Esophagus mucosa (tissue), 1 donor: Measurements from ENCODE around the gene P2RY2. TPM values are rescaled to one million over a fixed set of nuclear protein-coding genes. Genes with fewer than 3 reads are reported as not detected.
"Not testable (repeated sequence)": the region's sequence is repeated elsewhere in the genome, so short reads cannot be mapped to it uniquely, and the experiment has no call there.

Source experiments
- ATAC-seq: fragments of 200-7000 bp; cut with Tn5 transposase; one replicate; pipeline ENCODE4 v1.9.1; 2020
- total RNA-seq: library from RNA; stranded (reverse); gene quantifications from one replicate; pipeline ENCODE4 v1.2.4, GENCODE V29; 2023
- donor health status: DM: yes; HTN: yes; CAD: no.

The P2RY2 gene
- total RNA-seq, 1 donor from 2014 or later, result 44.3 TPM

DNA sequence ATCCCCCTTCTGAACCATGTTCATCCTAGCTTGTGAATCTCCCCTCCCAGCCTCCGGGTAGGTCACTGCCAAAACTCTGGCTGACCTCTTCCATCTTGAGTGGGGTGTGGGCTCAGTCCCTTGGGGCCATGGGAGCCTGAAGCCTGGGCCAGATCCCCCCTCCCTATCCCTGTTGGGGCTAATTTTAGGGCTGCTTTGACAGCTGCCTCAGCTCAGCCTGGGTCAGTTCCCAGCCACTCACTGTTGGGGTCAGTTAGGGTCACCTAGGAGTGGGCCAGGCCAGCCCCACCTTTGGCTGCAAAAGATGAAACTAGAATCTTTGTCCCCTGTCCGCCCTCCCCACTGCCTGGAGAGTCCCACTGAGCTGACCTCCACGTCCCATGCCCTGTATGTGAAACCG is 29.8 kb upstream of the P2RY2 start:
- ATAC-seq, result no peak

DNA sequence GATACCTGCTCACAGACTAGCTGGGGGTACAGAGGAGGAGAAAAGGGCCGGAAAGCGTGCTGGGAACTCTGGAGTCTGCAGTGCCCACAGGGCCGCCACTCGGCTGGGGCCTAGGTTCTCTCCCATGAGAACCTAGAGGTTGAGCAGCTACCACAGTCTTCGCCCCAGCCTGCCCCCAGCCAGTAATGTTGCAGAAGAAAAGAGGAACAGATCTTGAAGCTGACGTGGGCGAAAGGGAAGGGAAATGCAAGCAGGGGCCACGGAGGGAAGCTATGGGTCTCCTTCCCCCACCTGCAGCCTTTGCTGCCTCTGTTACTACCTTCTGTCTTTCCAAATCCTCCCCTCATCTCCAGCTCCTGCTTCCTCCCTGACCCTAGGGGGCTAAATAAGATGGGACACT is 28.8 kb upstream of the P2RY2 start:
- no peak for ATAC-seq

DNA sequence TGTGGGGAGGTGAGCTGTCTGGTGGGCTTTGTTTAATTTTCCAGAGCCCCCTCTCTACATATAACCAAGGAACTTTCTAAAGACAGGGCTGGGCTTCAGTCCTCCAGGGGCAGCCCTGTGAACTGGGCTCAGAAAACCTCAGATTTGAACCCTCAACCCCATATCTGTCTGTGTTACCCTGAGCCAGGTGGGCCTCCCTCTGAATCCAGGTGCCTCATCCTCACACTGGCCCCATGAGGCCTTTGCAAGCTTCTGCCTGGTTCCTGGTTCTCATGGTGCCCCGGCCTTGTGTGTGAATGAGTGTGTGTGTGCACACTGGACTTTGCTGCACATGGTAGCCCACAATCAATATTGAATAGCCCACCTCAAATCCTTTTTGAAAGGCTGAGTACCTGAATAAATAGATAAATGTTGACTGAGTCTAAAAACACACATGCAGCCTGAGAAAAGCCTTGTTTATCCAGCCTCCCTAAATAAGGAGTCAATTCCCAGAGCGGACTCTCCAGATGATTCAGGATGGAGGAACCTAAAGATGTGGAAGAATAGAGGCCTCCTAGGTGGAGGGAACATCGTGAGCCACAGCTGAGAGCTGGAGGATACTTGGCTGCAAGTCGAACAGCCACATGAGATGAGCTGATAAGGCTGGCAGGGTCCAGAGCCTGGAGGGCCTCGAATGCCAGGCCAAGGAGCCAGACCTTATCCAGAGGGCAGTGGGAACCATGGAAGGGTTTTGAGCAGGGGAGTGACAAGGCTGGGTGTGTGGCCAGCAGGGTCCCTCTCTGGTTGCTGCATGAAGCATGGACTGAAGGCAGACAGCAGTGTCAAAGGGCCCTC is 28.1 kb upstream of the P2RY2 start:
- no peak for ATAC-seq

DNA sequence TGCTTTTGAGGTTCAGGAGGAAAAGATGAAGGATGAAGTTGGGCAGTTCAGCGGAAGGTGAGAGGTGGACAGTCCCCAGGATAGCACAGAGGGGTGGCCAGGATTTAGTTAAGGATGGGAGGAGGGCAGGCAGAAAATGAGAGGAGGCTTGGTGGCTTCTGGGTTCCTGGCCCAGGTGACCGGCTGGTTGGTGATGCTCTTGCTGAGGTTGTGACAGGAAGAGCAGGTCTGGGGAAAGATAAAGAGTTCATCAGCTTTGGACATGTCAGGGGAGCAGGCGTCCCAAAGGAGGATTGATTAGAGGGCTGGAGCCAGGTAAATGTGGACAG is 27.6 kb upstream of the P2RY2 start:
- no peak for ATAC-seq

DNA sequence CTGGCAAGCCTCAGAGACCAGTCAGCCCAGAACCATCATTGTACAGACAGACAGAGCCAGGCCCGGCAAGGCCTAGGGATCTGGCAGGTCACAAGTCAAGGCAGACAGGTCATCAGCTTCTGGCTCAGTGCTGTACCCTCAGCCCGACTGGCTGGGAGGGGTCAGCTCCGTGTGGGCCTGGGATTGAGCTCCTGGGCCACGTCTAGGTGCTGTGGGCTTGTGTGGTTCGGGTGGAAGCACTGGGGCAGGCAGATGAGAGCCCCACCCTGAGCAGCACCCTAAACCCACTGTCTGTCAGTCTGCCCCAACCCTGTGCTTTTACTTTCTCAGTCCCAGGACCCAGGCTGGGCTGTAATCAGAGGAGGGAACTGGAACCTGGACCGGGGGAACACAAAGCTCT is 26.9 kb upstream of the P2RY2 start:
- no peak for ATAC-seq

DNA sequence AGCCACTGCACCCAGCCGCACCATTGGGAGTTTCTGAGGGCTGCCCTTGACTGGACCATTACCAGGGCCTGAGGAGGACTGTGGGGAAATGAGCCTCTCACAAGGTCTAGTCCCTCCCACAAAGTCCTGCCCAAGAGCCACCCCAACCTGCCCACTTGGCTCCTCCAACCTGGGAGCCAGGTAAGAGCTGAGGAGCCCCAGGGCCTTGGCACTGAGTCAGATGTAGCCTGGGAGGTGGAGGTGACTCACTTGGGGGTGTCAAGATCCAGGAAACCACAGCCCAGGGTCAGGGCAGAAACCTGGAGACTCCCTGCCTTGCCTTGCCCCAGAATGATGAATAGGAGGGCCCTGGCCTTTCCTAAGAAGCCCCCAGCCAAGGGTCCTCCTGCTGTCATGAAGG is 25.8 kb upstream of the P2RY2 start:
- ATAC-seq, result peak; percentile 70

DNA sequence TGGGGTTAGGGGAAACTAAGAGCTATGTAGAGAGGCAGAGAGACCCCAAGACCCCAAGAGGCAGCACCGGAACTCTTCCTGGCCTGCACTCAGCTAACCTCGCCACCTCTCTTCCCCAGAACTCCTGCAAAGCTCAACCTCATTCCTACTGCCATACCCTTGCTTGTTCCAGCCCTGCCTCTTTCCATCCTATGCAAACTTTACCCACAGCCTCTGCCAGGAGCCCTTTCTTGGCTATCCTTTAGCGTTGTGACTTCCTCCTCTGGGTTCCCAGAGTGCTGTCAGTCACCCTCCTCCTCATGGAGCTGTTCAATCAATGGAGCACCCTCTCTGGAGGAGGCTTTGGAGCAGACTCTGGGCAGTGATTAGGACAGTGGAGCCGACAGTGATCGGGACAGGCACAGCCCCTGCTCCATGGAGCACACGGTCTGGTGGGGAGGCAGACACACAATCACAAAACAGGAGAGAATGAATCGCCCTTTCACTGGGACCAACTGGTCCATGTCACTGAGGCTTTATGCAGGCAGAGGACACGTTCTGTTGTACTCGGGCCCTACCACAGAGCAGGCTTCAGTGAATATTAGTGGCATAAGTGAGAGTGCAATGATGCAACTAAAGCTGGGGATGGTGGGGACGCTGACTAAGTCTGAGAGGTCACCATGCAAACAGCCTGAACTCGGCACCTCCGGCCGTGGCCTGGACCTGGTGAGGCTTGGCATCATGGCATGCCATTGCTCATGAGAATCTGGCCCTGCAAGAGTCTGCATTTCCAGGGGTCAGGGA is 24.6 kb upstream of the P2RY2 start:
- ATAC-seq, result peak; percentile 9

DNA sequence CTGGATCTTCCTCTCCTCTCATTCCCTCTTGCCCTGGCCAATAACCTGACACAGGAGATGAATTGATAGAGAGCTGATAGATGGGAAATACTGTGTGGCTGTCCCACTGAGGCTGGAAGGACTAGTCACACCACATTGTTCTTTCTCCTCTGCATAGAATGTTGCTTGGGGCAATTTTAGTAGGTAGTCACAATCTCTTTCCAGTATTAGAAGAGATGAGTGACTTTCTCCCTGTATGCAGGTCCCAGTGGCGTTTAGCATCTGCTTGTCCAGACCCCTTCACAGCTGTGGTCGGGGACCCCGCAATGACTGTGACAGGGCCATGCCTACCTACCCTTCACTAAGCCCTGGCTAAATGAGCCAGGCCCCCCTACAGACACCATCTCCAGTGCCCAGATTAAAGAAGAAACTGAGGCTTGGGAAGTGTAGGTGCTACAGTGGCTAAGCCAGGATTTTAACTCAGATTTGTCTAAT is 24.0 kb upstream of the P2RY2 start:
- no peak for ATAC-seq

DNA sequence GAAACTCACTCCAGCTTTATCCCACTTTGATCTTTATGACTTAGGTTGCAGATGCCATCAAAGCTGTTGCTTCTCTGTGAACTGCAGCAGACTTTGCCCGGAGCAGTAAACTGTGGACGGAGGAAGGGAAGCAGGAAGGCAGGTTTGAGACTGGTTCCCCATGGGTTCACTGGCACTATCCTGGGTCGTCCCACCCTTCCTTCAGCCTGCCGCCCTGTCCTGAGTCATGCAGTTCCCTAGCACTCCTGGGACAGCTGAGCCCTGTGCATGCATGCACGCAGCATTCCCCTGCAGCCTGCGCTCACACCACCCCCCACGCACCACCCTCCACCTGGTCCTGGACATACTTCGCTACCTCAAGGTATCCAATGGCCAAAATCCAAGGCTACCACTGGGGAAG is 23.5 kb upstream of the P2RY2 start:
- ATAC-seq, result peak; percentile 83

DNA sequence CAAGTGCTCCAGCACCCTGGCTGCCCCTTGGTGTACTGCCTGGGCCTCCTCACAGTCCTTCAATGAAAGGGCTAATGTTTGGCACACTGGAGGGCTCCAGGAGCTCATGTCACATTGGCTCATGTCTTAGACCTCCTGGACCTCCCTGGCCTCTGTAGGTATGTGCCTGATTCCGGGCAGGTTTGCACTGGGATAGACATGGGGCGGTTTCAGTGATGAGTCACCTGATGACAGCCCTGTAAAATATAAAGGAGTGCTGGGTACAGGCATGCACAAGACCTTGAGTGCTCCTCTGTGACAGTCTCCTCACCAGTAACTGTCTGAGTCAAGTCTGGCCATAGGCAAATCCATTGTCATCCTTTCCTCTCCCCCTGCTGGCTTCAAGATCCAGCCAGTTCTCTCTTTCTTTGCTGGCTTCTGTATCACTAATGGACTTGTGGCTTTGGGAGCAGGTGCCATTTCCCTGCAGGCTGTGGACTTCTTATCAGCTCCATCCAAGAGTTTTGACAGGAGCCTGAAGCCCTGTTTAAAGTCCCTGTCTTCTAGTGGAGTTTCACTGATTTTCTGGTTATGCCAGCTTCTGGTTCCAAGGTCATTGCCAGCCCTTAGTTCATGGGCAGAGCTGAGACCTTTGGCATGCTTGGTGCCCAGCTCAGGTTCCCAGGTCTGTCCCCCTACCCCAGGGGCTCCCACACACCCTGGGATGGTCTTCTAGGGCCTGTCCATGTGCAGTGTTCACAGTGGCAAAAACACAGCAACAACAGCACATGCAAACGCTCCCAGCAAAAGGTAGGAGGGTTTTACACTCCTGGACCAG is 22.7 kb upstream of the P2RY2 start:
- ATAC-seq, result peak; percentile 83

DNA sequence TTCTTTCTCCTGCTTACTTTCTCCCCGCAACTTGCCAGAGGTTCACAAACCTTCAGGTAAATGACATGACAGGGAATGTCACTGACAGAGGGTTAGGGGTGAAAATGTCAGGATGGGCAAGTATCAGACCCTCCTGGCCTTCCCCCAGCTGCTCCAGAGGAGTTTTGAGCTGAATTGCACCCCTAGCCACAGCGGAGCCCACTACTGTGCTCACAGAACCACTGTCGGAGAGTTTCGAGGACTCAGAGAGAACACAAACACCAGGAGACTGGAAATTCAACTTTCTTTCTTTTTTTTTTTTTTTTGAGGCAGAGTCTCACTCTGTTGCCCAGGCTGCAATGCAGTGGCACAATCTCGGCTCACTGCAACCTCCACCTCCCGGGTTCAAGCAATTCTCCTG is 21.5 kb upstream of the P2RY2 start:
- no peak for ATAC-seq

DNA sequence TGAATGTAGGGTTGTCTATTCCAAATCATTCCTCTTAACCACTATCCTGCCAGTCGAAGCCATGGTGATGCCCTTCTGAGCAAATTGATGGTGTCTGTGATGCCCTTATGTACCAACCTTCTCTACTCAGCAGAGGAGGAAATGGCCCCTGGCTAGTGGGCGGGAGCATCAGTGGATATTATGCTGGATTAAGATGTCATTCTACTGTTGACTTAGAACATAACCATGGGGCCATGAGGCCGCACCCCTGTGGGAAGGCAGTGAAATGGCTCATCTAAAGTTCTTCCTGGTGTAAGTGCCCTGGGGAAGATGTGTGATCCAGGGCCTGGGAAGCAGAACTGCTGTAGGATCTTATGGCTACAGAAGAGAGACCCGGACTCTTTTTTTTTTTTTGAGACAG is 20.7 kb upstream of the P2RY2 start:
- peak; percentile 54 for ATAC-seq

DNA sequence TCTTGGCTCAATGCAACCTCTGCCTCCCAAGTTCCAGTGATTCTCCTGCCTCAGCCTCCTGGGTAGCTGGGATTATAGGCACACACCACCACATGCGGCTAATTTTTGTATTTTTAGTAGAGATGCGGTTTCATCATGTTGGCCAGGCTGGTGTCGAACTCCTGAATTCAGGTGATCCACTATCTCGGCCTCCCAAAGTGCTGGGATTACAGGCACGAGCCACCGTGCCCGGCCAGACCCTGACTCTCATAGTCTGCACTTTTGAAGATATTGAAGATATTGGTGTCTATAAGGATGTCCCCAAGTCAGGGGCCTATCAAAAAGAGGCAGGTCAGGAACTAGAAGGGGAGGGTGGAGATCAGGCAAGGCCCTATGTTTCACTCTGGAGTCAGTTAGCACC is 20.3 kb upstream of the P2RY2 start:
- not testable (repeated sequence) for ATAC-seq

DNA sequence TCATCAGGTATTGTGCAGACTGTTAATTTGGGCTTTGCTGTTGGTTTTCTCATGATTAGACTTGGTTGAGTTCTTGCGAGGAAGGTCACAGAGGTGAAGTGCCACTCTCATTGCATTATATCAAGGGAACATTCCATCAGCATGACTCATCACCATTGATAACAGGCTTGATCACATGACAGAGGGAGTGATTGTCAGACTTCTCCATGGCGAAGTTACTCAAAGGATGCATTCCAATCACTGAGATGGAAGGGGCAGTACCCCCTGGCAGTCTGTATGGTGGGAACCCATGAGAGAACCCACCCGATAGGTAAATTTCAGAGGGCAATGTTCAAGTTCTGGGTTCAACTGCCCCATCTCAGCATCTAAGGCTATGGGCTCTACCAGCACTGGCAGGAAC is 19.4 kb upstream of the P2RY2 start:
- ATAC-seq, result no peak

DNA sequence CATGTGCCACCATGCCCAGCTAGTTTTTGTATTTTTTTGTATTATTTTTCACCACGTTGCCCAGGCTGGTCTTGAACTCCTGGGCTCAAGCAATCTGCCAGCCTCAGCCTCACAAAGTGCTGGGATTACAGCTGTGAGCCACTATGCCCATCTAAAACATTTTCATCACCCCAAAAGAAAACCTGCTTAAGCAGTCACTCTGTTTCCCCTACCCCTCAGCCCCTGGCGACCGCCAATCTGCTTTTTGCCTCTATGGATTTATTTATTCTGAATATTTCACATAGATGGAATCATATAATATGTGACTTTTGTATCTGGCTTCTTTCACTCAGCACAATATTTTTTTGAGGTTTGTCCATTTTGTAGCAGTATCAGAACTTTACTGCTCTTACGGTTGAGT is 18.6 kb upstream of the P2RY2 start:
- ATAC-seq, result no peak

DNA sequence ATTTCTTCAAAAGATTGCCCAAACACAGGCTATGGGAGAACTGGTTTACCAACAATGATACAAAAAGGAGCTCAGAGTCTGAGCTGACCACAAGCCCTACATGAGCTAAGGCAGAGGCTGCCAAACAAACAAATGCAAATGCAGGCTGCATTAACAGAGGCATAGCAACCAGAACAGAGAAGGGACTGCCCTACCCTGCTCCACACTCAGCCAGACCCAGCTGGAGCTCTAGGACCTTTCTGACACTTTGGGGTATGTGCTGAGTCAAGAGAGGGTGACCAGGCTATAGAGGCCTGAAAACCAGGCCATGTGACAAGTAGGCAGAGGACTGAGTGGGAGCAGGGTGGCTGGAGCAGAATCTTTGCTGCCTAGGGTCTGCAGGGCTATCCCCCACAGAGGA is 17.8 kb upstream of the P2RY2 start:
- ATAC-seq, result peak; percentile 41

DNA sequence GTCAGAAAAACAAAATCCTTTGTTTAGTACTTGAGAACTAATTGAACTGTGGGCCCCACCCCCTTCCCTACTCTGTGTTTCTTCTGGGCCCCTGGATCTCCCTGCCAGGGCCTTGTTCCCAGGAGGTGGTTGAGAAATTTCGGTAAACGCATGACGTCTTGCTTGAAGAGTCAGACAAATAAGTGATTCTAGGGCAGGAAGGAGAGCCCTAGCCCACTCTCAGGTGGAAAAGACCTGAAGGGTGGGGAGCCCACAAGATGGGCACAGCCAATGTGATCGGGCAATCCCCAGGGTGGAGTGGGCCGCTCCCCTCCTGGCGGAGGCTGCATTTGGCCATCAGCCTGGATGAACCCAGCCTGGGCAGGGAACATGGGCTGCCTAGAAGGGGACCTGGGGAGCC is 16.8 kb upstream of the P2RY2 start:
- ATAC-seq, result peak; percentile 21

DNA sequence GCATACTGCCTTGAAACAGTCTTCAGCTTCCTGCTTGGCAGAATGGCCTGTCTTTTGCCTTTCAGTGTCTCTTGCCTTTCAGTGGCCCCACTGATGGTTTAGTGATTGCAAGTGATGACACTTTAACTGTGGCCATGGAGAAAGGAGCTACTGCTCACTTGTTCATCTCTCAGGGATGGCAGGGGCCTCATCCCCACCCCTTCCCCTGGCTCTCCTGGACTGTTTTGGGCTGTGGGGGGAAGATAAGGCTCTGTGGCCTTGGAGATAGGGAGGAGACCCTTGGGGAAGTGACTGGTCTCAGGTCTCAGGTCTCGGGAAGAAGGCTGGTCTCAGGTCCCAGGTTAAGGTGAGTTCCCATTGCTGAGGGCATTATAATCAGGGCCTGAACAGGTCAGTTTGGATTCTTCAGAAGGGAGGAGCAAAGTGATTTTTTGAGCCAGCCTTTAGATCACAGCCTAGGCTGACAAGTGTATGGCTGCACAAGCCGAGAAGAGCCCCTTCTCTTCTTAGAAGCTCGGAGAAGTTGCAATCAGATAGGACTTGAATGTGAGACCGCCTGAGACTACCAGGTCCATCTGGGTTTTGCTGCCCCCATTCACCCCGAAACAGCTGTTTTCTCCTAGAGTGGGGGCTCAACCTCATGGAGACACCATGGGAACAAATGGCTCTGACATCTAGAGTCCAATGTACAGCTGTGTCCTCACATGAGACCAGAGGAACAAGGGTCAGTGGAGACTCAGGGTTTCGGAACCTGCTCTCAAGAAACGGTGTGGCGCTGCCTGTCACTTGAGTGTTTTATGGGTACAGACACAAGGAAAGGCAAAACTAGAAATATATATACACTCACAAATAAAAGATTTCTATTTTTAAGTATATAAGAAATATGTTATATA is 15.9 kb upstream of the P2RY2 start:
- ATAC-seq, result peak; percentile 44

DNA sequence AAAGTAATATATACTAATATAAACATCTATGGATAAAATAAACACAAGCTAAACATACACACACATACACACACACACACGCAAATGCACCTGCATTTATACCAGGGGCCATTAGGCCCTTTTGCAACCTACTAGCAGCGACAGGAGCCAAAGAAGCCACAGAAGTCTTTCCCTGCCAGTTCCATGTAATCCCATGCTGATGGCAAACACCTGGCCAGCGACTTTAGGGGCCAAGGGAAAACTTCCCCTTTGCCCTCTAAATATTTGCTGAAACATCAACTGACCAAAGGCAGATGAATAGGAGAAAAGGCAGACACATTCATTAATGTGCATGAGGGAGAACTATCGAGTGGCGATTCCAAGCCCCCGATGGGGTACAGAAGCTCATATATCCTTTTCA is 14.8 kb upstream of the P2RY2 start:
- no peak for ATAC-seq

DNA sequence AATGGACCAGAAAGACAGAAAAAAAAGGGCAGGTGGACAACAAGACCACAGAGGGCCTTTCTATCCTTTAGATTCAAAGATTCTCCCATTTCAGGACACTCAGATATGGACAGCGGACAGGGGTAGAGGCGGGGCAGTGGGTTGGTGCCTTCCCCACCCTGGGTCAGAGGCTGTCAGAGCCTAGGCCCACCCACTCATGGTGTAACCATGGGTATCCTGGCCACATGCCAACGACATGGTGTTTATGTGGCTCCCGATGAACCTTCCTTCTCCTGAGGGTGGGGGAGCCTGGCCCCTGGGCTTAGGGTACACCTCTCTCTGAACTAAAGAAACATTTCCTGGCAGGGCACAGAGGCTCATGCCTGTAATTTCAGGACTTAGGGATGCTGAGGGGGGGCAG is 14.3 kb upstream of the P2RY2 start:
- ATAC-seq, result no peak

DNA sequence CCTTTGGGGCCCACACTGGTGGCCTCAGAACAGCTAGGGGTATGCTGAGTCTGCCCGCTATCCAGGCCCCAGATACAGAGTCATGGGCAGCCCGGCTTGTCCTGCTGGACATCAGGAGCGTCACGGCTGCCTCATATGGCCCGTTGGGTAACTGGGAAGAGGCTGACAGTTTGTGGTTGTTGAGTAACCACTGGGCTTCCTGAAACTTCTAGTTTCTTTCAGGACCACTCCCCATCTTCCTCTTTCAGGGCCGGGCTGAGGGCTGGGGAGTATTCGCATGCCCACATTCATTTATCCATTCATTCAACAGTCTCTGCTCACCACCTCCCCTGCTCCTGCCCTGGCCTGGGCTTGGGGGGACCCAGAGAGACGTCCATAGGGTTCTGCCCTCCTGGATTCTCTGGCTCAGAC is 13.4 kb upstream of the P2RY2 start:
- no peak for ATAC-seq

DNA sequence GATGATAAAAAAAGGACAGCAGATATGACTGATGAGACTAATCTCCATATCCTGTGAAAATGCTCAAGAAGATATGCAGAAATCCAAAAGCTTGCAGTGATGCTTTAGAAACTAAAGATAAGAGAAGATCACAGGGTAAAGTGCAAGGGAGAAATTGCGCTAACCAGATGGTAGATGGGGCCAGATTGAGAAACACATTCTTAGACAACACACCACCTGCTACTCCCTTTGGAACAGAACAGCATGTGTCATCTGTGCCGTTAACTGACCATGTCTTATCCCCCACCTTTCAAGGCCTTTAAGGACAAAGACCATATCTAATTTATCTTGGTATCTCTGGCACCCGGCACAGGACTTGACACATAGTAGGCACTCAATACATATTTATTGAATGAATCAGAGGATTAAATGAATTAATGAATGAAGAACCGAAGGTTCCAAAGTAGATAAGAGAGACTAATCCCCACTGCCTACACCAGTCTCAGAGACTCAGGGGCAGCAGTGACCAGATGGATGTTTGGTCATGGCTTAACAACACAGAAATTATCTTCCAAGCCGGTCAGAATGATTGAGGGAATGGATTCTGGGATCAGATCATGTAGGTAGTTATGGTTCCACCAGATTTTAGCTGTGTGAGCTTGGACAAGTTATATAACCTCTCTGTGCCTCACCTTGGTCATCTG is 12.3 kb upstream of the P2RY2 start:
- ATAC-seq, result no peak
